ENCODE data around the gene ST3GAL4.

- no peak for TF ChIP-seq POLR2AphosphoS5 (IDR thresholded peaks at IDR 0.05)
- TF ChIP-seq CTCF (IDR thresholded peaks at IDR 0.05), result no peak
Observed at GRCh38 chr11:126347751-126348668, 7.5 kb upstream of the ST3GAL4 start.
